Keratinocyte (primary cell): ENCODE results near the gene CDC6. TPM values are rescaled to one million over a fixed set of nuclear protein-coding genes. Genes with fewer than 3 reads are reported as not detected.

Source experiments
- DNase-seq: peaks from one replicate; pipeline ENCODE4 v3.0.0-alpha.2; 2011; ENCODE audit warnings: low read depth, missing footprints, low spot score
- FAIRE-seq: peaks from 2 replicates; lab custom pipeline; 2011; peaks lifted over from hg19 to GRCh38; lab: Jason Lieb, UNC
- H2AFZ ChIP-seq: 2 replicates; pipeline ENCODE4 v1.6.0; 2012; ENCODE audit warnings: low read length, control low read depth, inconsistent platforms; ENCODE audit not compliant: control insufficient read depth
- H3K27ac ChIP-seq: 2 replicates; pipeline ENCODE4 v1.5.1; 2011; ENCODE audit warnings: low read length; ENCODE audit not compliant: control insufficient read depth, insufficient read depth
- H3K27me3 ChIP-seq: 3 replicates; pipeline ENCODE4 v1.6.0; 2011; ENCODE audit warnings: low read length; ENCODE audit not compliant: control insufficient read depth, insufficient read depth; ENCODE audit errors: extremely low read depth
- H3K36me3 ChIP-seq, 2 experiments: 2 replicates in 1 of 2; 3 replicates in 1 of 2; pipeline ENCODE4 v1.5.1; 2011; ENCODE audit warnings: low read length in 2 of 2, mild to moderate bottlenecking in 1 of 2; ENCODE audit not compliant: control insufficient read depth in 2 of 2, insufficient read depth in 2 of 2; ENCODE audit errors: extremely low read depth in 1 of 2
- H3K4me1 ChIP-seq: 3 replicates; pipeline ENCODE4 v1.5.1; 2011; ENCODE audit warnings: low read length; ENCODE audit not compliant: control insufficient read depth, insufficient read depth; ENCODE audit errors: extremely low read depth
- H3K4me2 ChIP-seq: 3 replicates; pipeline ENCODE4 v1.6.0; 2011; ENCODE audit warnings: low read depth, low read length; ENCODE audit not compliant: control insufficient read depth, insufficient read depth; ENCODE audit errors: extremely low read depth
- H3K4me3 ChIP-seq, 3 experiments: fragments of 200-600 bp in 1 of 3; sonication (generic) in 1 of 3; 2 replicates in 2 of 3; 3 replicates in 1 of 3; pipeline ENCODE4 v1.5.1; 2011 to 2016; ENCODE audit warnings: low read length in 3 of 3, mild to moderate bottlenecking in 3 of 3, control low read depth in 2 of 3, inconsistent platforms in 1 of 3, low read depth in 1 of 3, mixed read lengths in 1 of 3, mixed run types in 1 of 3, moderate library complexity in 1 of 3; ENCODE audit not compliant: control insufficient read depth in 2 of 3, insufficient read depth in 2 of 3; ENCODE audit errors: extremely low read depth in 1 of 3
- H3K79me2 ChIP-seq: 2 replicates; pipeline ENCODE4 v1.6.0; 2012; ENCODE audit warnings: low read length; ENCODE audit not compliant: control insufficient read depth, insufficient read depth
- H3K9ac ChIP-seq: 3 replicates; pipeline ENCODE4 v1.6.0; 2011; ENCODE audit warnings: low read length; ENCODE audit not compliant: control insufficient read depth, insufficient read depth; ENCODE audit errors: extremely low read depth
- H3K9me1 ChIP-seq: 3 replicates; pipeline ENCODE4 v1.6.0; 2011; ENCODE audit warnings: low read length; ENCODE audit not compliant: control insufficient read depth, insufficient read depth; ENCODE audit errors: extremely low read depth
- H3K9me3 ChIP-seq: 2 replicates; pipeline ENCODE4 v1.5.1; 2012; ENCODE audit warnings: low read depth, low read length; ENCODE audit not compliant: control insufficient read depth
- H4K20me1 ChIP-seq: 3 replicates; pipeline ENCODE4 v1.6.0; 2011; ENCODE audit warnings: low read length; ENCODE audit not compliant: control insufficient read depth, insufficient read depth; ENCODE audit errors: extremely low read depth
- EZH2 ChIP-seq: IDR thresholded peaks from one replicate; pipeline ENCODE4 v1.6.1; 2012; ENCODE audit warnings: inconsistent platforms, mild to moderate bottlenecking, low read length, moderate library complexity
- dilution Hi-C: fragments of 300-500 bp; cut with MboI; formaldehyde crosslinking; loops from one replicate; pipeline ENCODE4 v1.7.0; 2020; ENCODE audit warnings: low sequenced_read_pairs; ENCODE audit not compliant: extremely low pct_ligation_motif_present
- polyA plus RNA-seq, 5 experiments: library from polyadenylated mRNA; depleted of rRNA in 3 of 5; stranded (reverse) in 3 of 5; stranded (forward) in 1 of 5; unstranded in 1 of 5; fragments of >200 nt; gene quantifications; 1 replicate in 1 of 5; 2 replicates in 3 of 5; 3 replicates in 1 of 5; pipeline versions ENCODE4 v1.2.1 to v1.2.3, GENCODE V29; 2011 to 2012; ENCODE audit warnings: missing spikeins in 2 of 5, low read depth in 1 of 5, low replicate concordance in 1 of 5
- TF ChIP-seq, protein P1 (sequence below), 3 experiments: IDR thresholded peaks in 1 of 3; conservative IDR thresholded peaks in 1 of 3; optimal IDR thresholded peaks in 1 of 3; 2 replicates in 2 of 3; 3 replicates in 1 of 3; pipeline versions ENCODE3 to v1.5.1; 2011; ENCODE audit warnings: low read length in 3 of 3, mild to moderate bottlenecking in 3 of 3, moderate library complexity in 2 of 3, control low read depth in 1 of 3, inconsistent platforms in 1 of 3; ENCODE audit not compliant: insufficient read depth in 2 of 3; ENCODE audit errors: extremely low read depth in 1 of 3

The CDC6 gene
- polyA plus RNA-seq, 1 donor (not counting 4 experiments of a cell fraction or from before 2014, with no cell fraction given) = 28.0 TPM

DNA sequence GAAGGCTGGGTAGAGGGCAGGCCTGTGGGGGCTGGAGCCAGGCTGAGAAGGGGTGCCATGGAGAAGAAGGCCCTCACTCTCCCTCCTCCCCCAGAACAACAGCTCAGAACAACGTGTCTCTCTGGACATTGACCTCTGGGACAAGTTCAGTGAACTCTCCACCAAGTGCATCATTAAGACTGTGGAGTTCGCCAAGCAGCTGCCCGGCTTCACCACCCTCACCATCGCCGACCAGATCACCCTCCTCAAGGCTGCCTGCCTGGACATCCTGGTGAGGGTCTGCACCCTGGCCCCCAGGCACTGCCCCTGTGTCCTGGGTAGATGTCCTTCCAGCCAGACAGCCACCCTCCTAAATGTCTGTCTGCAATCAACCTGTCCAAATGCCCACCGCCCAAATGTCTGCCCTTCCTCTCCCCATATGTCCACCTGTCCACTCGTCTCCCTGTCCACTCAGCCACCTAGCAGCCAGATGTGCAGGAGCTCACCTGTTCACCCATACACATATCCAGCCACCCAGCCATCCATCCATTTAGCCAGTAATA is 64.6 kb downstream of the CDC6 start:
- peaks cover 2% of the 10 kb centered on the region for H3K9me1 ChIP-seq
- dilution Hi-C loops = no loop called here
- no peak overlapping the region for H3K4me3 ChIP-seq
- peaks cover 14 to 20% of the 10 kb centered on the region in 2 experiments for H3K36me3 ChIP-seq
- FAIRE-seq = no peak
- no peak overlapping the region for H3K9ac ChIP-seq
- H3K9me3 ChIP-seq = no peaks in the 10 kb centered on the region
- peaks cover 31% of the 10 kb centered on the region for H3K4me1 ChIP-seq
- DNase-seq = no peak
- no peak overlapping the region for H3K4me2 ChIP-seq
- H3K27ac ChIP-seq = no peak overlapping the region
- H3K27me3 ChIP-seq = no peaks in the 10 kb centered on the region
- H4K20me1 ChIP-seq = no peaks in the 10 kb centered on the region
- TF ChIP-seq, protein P1, sequence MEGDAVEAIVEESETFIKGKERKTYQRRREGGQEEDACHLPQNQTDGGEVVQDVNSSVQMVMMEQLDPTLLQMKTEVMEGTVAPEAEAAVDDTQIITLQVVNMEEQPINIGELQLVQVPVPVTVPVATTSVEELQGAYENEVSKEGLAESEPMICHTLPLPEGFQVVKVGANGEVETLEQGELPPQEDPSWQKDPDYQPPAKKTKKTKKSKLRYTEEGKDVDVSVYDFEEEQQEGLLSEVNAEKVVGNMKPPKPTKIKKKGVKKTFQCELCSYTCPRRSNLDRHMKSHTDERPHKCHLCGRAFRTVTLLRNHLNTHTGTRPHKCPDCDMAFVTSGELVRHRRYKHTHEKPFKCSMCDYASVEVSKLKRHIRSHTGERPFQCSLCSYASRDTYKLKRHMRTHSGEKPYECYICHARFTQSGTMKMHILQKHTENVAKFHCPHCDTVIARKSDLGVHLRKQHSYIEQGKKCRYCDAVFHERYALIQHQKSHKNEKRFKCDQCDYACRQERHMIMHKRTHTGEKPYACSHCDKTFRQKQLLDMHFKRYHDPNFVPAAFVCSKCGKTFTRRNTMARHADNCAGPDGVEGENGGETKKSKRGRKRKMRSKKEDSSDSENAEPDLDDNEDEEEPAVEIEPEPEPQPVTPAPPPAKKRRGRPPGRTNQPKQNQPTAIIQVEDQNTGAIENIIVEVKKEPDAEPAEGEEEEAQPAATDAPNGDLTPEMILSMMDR (optimal IDR thresholded peaks at IDR 0.05 in 1 of 3, IDR thresholded peaks at IDR 0.05 in 1 of 3, conservative IDR thresholded peaks at IDR 0.05 in 1 of 3; ENCODE audit: extremely low read depth in 1 of 3, insufficient read depth in 2 of 3, low read length in 3 of 3) = no peak
- no peak for TF ChIP-seq EZH2
- peaks cover 10% of the 10 kb centered on the region for H3K79me2 ChIP-seq
- no peak overlapping the region for H2AFZ ChIP-seq

DNA sequence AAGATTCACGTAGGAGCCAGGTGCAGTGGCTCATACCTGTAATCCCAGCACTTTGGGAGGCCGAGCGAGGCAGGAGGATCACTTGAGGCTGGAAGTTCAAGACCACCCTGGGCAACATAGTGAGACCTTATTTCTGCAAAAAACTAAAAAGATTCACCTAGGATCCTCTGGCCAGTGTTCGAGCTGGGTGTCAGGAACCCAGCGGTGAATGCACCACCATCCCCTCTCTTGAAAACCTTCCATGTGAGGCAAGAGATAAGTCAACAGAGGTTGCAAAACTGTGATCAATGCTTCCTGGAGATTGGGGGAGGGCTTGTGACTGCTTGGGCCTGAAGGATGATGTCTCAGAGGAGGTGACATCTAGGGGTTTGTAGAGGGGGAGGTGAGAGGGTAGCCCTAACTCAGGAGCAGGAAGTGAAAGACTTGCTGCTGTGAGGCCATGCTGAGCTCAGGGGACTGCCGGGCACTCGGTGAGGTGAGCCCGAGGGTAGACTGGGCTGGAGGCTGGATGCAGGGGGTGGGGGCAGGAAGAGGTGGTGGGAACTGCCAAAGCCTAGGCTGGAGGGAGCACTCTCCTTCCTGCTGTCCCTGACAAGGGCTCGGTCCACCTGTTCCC is 65.2 kb downstream of the CDC6 start:
- Histone ChIP-seq H3K27ac (no peak overlapping the region), H4K20me1 (no peaks in the 10 kb centered on the region), H3K9me3 (no peaks in the 10 kb centered on the region), H3K79me2 (peaks cover 8% of the 10 kb centered on the region), H2AFZ (no peak overlapping the region), H3K4me1 (peaks cover 28% of the 10 kb centered on the region), H3K4me2 (no peak overlapping the region), H3K9ac (no peak overlapping the region), H3K4me3 (no peak overlapping the region), H3K9me1 (peaks cover 2% of the 10 kb centered on the region), H3K36me3 (peaks cover 14 to 20% of the 10 kb centered on the region in 2 experiments), H3K27me3 (no peaks in the 10 kb centered on the region)
- no peak for TF ChIP-seq EZH2
- TF ChIP-seq, protein P1 (optimal IDR thresholded peaks at IDR 0.05 in 1 of 3, IDR thresholded peaks at IDR 0.05 in 1 of 3, conservative IDR thresholded peaks at IDR 0.05 in 1 of 3; ENCODE audit: extremely low read depth in 1 of 3, insufficient read depth in 2 of 3, low read length in 3 of 3) = no peak
- DNase-seq (no peak), FAIRE-seq (no peak)
- dilution Hi-C loops = no loop called here

Other genes with a start within 250 kb of the CDC6 start
- 45.3 to 77.3 TPM (median 47.2 TPM) in 3 replicates for gene MED24, start 233.5 kb upstream of the CDC6 start, polyA plus RNA-seq
- gene THRA, start 224.9 kb upstream of the CDC6 start, polyA plus RNA-seq = 3.3 to 5.9 TPM (median 4.5 TPM) in 3 replicates
- gene NR1D1, start 187.3 kb upstream of the CDC6 start, polyA plus RNA-seq = 0.46 to 7.5 TPM (median 1.0 TPM) in 3 replicates
- gene MSL1, start 165.9 kb upstream of the CDC6 start, polyA plus RNA-seq = 41.8 to 66.8 TPM (median 56.9 TPM) in 3 replicates
- gene CASC3, start 147.3 kb upstream of the CDC6 start, polyA plus RNA-seq = 17.3 to 32.1 TPM (median 26.9 TPM) in 3 replicates
- gene RAPGEFL1, start 110.4 kb upstream of the CDC6 start, polyA plus RNA-seq = 13.2 to 37.6 TPM (median 21.8 TPM) in 3 replicates
- gene WIPF2, start 68.6 kb upstream of the CDC6 start, polyA plus RNA-seq = 7.4 to 11.1 TPM (median 8.5 TPM) in 3 replicates
- gene RARA, start 21.3 kb downstream of the CDC6 start, polyA plus RNA-seq = 1.7 to 6.0 TPM (median 3.8 TPM) in 3 replicates
- gene GJD3, start 76.9 kb downstream of the CDC6 start, polyA plus RNA-seq = not detected in 3 replicates
- 5.2 to 45.0 TPM (median 27.1 TPM) in 3 replicates for gene TOP2A, start 130.0 kb downstream of the CDC6 start, polyA plus RNA-seq
- 6.0 to 13.8 TPM (median 6.8 TPM) in 3 replicates for gene IGFBP4, start 155.6 kb downstream of the CDC6 start, polyA plus RNA-seq
- 129 to 171 TPM (median 160 TPM) in 3 replicates for gene TNS4, start 213.7 kb downstream of the CDC6 start, polyA plus RNA-seq